Stimulated activated CD8-positive, alpha-beta memory T cell treated with anti-CD3 and anti-CD28 coated beads, Interleukin-12 subunit alpha, Interleukin-12 subunit beta, amount 100 ng/mL, for 24 hours (primary cell): Measurements from ENCODE around the gene CBX8.

Experiments used
- DNase-seq: peaks from one replicate; pipeline ENCODE4 v3.0.0-alpha.2; 2020; ENCODE audit errors: extremely low read depth

Gene CBX8

GRCh38 chr17:79819534-79820276 is 22.8 kb upstream of the CBX8 start:
- DNase-seq: no peak

- DNase-seq: no peak
These were observed 22.2 kb upstream of the CBX8 start for GRCh38 chr17:79819085-79819484.

GRCh38 chr17:79818026-79818758 is 21.3 kb upstream of the CBX8 start:
- no peak for DNase-seq

- no peak for DNase-seq
These were observed 19.1 kb upstream of the CBX8 start for GRCh38 chr17:79815836-79816461.

- DNase-seq: no peak
These were observed 18.3 kb upstream of the CBX8 start for GRCh38 chr17:79814974-79815835.

GRCh38 chr17:79814127-79814973 is 17.5 kb upstream of the CBX8 start:
- no peak for DNase-seq

GRCh38 chr17:79813297-79814126 is 16.6 kb upstream of the CBX8 start:
- DNase-seq: no peak

- no peak for DNase-seq
These were observed 15.7 kb upstream of the CBX8 start for GRCh38 chr17:79812353-79813258.

- DNase-seq: no peak
These were observed 15.0 kb upstream of the CBX8 start for GRCh38 chr17:79811868-79812352.

GRCh38 chr17:79811011-79811867 is 14.4 kb upstream of the CBX8 start:
- no peak for DNase-seq

GRCh38 chr17:79810130-79811010 is 13.5 kb upstream of the CBX8 start:
- DNase-seq: peak; percentile 51

- no peak for DNase-seq
These were observed 12.8 kb upstream of the CBX8 start for GRCh38 chr17:79809530-79810129.

GRCh38 chr17:79808763-79809529 is 12.1 kb upstream of the CBX8 start:
- DNase-seq: no peak

- no peak for DNase-seq
These were observed 10.2 kb upstream of the CBX8 start for GRCh38 chr17:79806863-79807720.

- no peak for DNase-seq
These were observed 9.5 kb upstream of the CBX8 start for GRCh38 chr17:79806446-79806760.
